Activated CD4-positive, alpha-beta T cell treated with anti-CD3 and anti-CD28 coated beads, Interleukin-2, amount 10 ng/mL, durations not matched to agents 24 days and 14 days (primary cell): ENCODE measurements around the gene NANOS3. TPM values are rescaled to one million over a fixed set of nuclear protein-coding genes. Genes with fewer than 3 reads are reported as not detected.

Experiments used
- DNase-seq: peaks from one replicate; pipeline ENCODE4 v3.0.0; 2022
- H3K27ac Mint-ChIP-seq: one replicate; pipeline ENCODE4 v1.8.0; 2022; ENCODE audit warnings: mild to moderate bottlenecking, mixed read lengths
- H3K27me3 Mint-ChIP-seq: one replicate; pipeline ENCODE4 v1.8.0; 2022; ENCODE audit warnings: mixed read lengths
- H3K36me3 Mint-ChIP-seq: one replicate; pipeline ENCODE4 v1.8.0; 2022; ENCODE audit warnings: low read depth, mild to moderate bottlenecking, mixed read lengths
- H3K4me1 Mint-ChIP-seq: one replicate; pipeline ENCODE4 v1.8.0; 2021; ENCODE audit warnings: mixed read lengths
- H3K4me3 Mint-ChIP-seq: one replicate; pipeline ENCODE4 v1.8.0; 2022; ENCODE audit warnings: mild to moderate bottlenecking, moderate library complexity, mixed read lengths
- H3K9me3 Mint-ChIP-seq: one replicate; pipeline ENCODE4 v1.8.0; 2021; ENCODE audit warnings: mixed read lengths
- intact Hi-C: fragments of 100-400 bp; cut with micrococcal nuclease; formaldehyde crosslinking; loops from one replicate; pipeline ENCODE4 v1.15.1; 2023
- total RNA-seq: library from RNA; stranded (reverse); gene quantifications from 2 replicates; pipeline ENCODE4 v1.2.3, GENCODE V29; 2022

Gene NANOS3
- total RNA-seq, 1 donor from 2014 or later: 1.4 TPM

DNA sequence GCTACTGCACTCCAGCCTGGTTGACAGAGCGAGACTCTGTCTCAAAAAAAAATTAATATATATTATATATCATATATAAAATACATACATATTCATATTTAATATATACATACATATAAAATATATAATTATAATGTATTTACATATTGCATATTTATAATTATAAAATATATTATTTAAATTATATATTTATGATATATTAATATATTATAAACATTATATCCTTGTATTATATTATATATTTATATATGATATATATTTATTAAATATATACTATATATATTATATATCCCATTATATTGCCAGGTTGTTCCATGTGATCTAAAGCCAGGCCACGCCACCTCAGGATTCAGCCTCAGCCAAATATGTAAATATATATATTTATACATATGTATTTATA is 19.3 kb downstream of the NANOS3 start:
- Mint-ChIP-seq H3K27ac (no peak overlapping the region), H3K9me3 (no peaks in the 10 kb centered on the region), H3K4me3 (no peak overlapping the region), H3K36me3 (peaks cover 5% of the 10 kb centered on the region), H3K4me1 (no peaks in the 10 kb centered on the region), H3K27me3 (no peaks in the 10 kb centered on the region)
- no peak for DNase-seq
- intact Hi-C loops: no loop called here

DNA sequence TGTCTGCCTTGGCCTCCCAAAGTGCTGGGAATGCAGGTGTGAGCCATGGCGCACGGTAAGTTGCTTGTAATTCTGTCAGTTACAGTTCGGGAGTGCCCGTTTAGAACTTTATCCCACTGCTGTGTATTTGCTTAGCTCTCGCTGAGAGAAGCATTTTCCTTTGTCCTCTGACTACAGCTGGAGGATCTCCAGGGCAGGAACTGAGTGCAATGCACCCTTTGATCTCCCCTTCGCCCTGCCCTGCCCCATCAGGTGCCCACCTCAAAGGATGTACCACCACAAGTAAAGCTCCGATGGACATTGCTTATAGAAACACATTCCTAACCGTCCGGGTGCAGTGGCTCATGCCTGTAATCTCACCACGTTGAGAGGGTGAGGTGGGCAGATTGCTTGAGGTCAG is 22.5 kb downstream of the NANOS3 start:
- intact Hi-C loops: no loop called here
- no peaks in the 10 kb centered on the region for H3K27me3 Mint-ChIP-seq
- no peaks in the 10 kb centered on the region for H3K36me3 Mint-ChIP-seq
- H3K9me3 Mint-ChIP-seq: no peaks in the 10 kb centered on the region
- H3K4me1 Mint-ChIP-seq: peaks cover 2% of the 10 kb centered on the region
- no peak overlapping the region for H3K27ac Mint-ChIP-seq
- no peak overlapping the region for H3K4me3 Mint-ChIP-seq
- no peak for DNase-seq

DNA sequence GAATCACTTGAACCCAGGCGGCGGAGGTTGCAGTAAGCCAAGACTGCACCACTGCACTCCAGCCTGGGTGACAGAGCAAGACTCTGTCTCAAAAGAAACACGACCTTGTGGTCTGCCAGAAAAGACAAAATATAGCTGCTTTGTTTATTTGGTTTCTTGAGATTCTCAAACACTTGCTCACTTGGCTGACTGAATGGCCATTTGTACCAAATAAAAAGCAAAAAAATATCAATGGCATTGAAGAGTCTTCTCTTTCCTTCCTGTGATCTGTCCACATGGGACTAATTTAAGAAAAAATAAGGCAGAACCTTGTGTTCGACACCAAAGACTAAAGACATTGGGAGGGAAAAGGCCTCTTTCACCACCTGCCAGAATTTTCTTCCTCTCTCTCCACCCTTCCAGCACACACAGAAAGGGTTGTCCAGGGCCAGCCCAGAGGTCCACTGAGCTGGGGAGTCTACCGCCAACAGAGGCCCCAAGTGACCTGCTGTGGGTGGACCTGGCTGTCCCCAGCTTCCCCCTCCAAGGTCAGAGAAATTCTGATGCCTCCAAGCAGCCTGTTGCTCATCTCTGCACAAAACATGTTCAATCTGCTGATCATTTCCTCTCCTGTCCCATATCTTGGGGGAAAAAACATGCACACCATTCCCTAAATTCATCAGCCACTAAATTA is 23.1 kb downstream of the NANOS3 start:
- intact Hi-C loops: no loop called here

GRCh38 chr19:13902993-13903555 is 26.1 kb downstream of the NANOS3 start:
- peaks cover 15% of the 10 kb centered on the region for H3K4me1 Mint-ChIP-seq
- H3K27me3 Mint-ChIP-seq: no peaks in the 10 kb centered on the region
- peak; percentile 75 for DNase-seq
- intact Hi-C loops: no loop called here
- no peak overlapping the region for H3K27ac Mint-ChIP-seq
- H3K9me3 Mint-ChIP-seq: no peaks in the 10 kb centered on the region
- peaks cover 1% of the 10 kb centered on the region for H3K36me3 Mint-ChIP-seq
- H3K4me3 Mint-ChIP-seq: no peak overlapping the region

More for the DNA sequence above, 23.1 kb downstream of the NANOS3 start:
- H3K4me1 Mint-ChIP-seq: peaks cover 5% of the 10 kb centered on the region
- peaks cover 1% of the 10 kb centered on the region for H3K36me3 Mint-ChIP-seq
- H3K4me3 Mint-ChIP-seq: no peak overlapping the region
- no peaks in the 10 kb centered on the region for H3K27me3 Mint-ChIP-seq
- DNase-seq: no peak
- no peaks in the 10 kb centered on the region for H3K9me3 Mint-ChIP-seq
- H3K27ac Mint-ChIP-seq: no peak overlapping the region

GRCh38 chr19:13905634-13906520 is 28.9 kb downstream of the NANOS3 start, which contains the start of the genes BRME1 and CC2D1A:
BRME1 (minus strand) TSS chr19:13906117; CDS start chr19:13904892, 1,225 bp downstream.
CC2D1A (plus strand) TSS chr19:13906201; CDS start chr19:13906442, 241 bp downstream.
- no peaks in the 10 kb centered on the region for H3K9me3 Mint-ChIP-seq
- H3K27me3 Mint-ChIP-seq: no peaks in the 10 kb centered on the region
- H3K4me1 Mint-ChIP-seq: peaks cover 15% of the 10 kb centered on the region

DNA sequence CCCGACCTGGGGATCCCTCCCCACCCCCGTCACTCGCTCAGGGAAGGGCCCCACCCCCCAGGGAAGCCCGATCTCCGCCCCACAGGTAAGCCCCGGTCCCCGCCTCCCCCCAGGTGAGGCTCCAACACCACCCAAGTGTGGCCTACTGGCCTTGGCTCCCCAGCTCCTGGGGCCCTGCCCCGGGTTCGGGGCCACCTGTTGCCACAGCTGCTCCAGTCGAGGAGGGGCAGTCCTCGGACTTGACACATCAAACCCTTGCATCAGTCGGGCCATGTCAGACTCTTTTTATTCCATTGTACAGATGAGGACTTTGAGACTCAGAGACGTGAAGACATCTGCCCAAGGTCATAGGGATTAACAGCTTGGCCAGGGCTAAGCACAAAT is 29.6 kb downstream of the NANOS3 start:
- Mint-ChIP-seq H3K4me1 (peaks cover 15% of the 10 kb centered on the region), H3K27ac (peak overlapping the region; percentile 76)

More at GRCh38 chr19:13905634-13906520, 28.9 kb downstream of the NANOS3 start, which contains the start of the genes BRME1 and CC2D1A:
- peak within 1 kb of the TSS; percentile 94 for H3K27ac Mint-ChIP-seq
- H3K36me3 Mint-ChIP-seq: peaks cover 11% of the 10 kb centered on the region
- peak within 1 kb of the TSS; percentile 84 for H3K4me3 Mint-ChIP-seq
- intact Hi-C loops: loop anchor here (1.0 to 2.0 kb wide), 3 partner anchors 25 to 100 kb away; partner anchors contain the start of genes DCAF15 and RFX1
- DNase-seq: peak; percentile 99

DNA sequence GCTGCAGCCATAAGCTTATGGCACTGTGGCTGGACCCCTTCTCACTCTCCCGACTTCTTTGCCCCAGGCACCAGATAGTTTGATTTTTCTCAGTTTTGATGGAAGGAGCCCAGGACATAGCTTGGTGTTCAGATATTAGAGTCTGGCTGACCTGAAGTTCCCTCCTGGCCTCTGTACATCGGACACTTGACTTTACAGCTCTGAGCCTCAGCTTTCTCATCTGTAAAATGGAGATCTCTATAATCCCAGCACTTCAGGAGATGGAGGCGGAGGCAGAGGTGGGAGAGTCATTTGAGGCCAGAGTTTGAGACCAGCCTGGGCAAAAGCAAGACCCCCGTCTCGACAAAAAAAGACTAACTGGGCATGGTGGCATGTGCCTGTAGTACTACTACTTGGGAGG is 30.0 kb downstream of the NANOS3 start:
- Mint-ChIP-seq H3K9me3 (no peaks in the 10 kb centered on the region), H3K4me1 (peaks cover 15% of the 10 kb centered on the region), H3K27me3 (no peaks in the 10 kb centered on the region), H3K4me3 (peak overlapping the region; percentile 84), H3K36me3 (peaks cover 16% of the 10 kb centered on the region), H3K27ac (peak overlapping the region; percentile 76)
- intact Hi-C loops: loop anchor here (1.0 to 2.0 kb wide), 3 partner anchors 26 to 99 kb away; partner anchors contain the start of genes DCAF15 and RFX1
- DNase-seq: no peak

More for the DNA sequence above, 29.6 kb downstream of the NANOS3 start:
- no peak for DNase-seq
- H3K36me3 Mint-ChIP-seq: peaks cover 15% of the 10 kb centered on the region
- peak overlapping the region; percentile 84 for H3K4me3 Mint-ChIP-seq
- no peaks in the 10 kb centered on the region for H3K9me3 Mint-ChIP-seq
- H3K27me3 Mint-ChIP-seq: no peaks in the 10 kb centered on the region
- intact Hi-C loops: loop anchor here (1.0 to 2.0 kb wide), 3 partner anchors 26 to 100 kb away; partner anchors contain the start of genes DCAF15 and RFX1

DNA sequence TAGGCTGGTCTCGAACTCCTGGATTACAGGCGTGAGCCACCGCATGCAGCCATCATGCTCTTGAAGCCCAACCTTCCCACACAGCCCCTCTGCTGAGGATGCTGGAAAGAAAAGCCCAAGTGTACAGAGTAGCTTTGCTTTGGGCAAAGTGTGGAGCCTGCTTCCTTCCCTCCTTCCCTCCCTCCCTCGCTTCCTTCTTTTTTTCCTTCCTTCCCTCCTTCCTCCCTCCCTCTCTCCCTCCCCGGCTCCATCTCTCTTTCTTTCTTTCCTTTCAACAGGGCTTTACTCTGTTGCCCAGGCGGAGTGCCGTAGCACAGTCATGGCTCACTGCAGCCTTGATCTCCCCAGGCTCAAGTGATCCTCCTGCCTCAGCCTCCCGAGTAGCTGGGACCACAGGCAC is 31.7 kb downstream of the NANOS3 start:
- no peaks in the 10 kb centered on the region for H3K27me3 Mint-ChIP-seq
- H3K27ac Mint-ChIP-seq: no peak overlapping the region
- H3K4me3 Mint-ChIP-seq: no peak overlapping the region
- DNase-seq: no peak
- intact Hi-C loops: no loop called here
- H3K4me1 Mint-ChIP-seq: peaks cover 15% of the 10 kb centered on the region
- no peaks in the 10 kb centered on the region for H3K9me3 Mint-ChIP-seq
- H3K36me3 Mint-ChIP-seq: peaks cover 19% of the 10 kb centered on the region

- H3K27ac Mint-ChIP-seq: no peak overlapping the region
- peaks cover 19% of the 10 kb centered on the region for H3K36me3 Mint-ChIP-seq
- DNase-seq: no peak
- H3K27me3 Mint-ChIP-seq: no peaks in the 10 kb centered on the region
- no peak overlapping the region for H3K4me3 Mint-ChIP-seq
- H3K4me1 Mint-ChIP-seq: peaks cover 13% of the 10 kb centered on the region
- no peaks in the 10 kb centered on the region for H3K9me3 Mint-ChIP-seq
- intact Hi-C loops: no loop called here
Observed at GRCh38 chr19:13909430-13909829, 32.5 kb downstream of the NANOS3 start.

GRCh38 chr19:13913352-13913751 is 36.4 kb downstream of the NANOS3 start:
- DNase-seq: no peak
- Mint-ChIP-seq H3K4me1 (no peaks in the 10 kb centered on the region), H3K9me3 (no peaks in the 10 kb centered on the region), H3K27me3 (no peaks in the 10 kb centered on the region), H3K36me3 (peaks cover 27% of the 10 kb centered on the region), H3K4me3 (no peak overlapping the region), H3K27ac (no peak overlapping the region)
- intact Hi-C loops: no loop called here

- Mint-ChIP-seq H3K9me3 (no peaks in the 10 kb centered on the region), H3K4me3 (no peak overlapping the region), H3K27ac (no peak overlapping the region), H3K4me1 (no peaks in the 10 kb centered on the region), H3K27me3 (no peaks in the 10 kb centered on the region), H3K36me3 (peaks cover 35% of the 10 kb centered on the region)
- intact Hi-C loops: no loop called here
- no peak for DNase-seq
Observed at GRCh38 chr19:13914777-13915176, 37.8 kb downstream of the NANOS3 start.

DNA sequence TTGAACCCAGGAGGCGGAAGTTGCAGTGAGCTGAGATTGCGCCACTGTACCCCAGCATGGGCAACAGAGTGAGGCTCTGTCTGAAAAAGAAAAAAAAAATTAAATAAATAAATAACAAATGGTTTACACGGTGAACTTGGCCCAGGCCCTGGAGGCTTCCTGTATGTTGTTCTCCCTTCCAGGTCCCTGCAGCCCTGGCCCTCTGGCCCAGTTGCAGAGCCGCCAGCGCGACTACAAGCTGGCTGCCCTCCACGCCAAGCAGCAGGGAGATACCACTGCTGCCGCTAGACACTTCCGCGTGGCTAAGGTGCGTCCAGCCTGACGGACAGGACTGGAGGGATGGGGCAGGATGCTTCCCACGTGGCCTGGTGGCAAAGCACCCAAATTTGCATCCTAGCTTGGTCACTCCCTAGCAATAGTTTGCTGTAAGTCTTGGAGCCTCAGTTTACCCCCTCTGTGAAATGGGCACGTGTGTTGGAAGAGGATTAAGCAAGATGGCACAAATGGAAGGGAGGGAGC is 41.0 kb downstream of the NANOS3 start:
- no peaks in the 10 kb centered on the region for H3K4me1 Mint-ChIP-seq
- DNase-seq: no peak
- intact Hi-C loops: no loop called here
- H3K36me3 Mint-ChIP-seq: peaks cover 48% of the 10 kb centered on the region
- H3K27ac Mint-ChIP-seq: no peak overlapping the region
- H3K4me3 Mint-ChIP-seq: no peak overlapping the region
- peaks cover 7% of the 10 kb centered on the region for H3K9me3 Mint-ChIP-seq
- H3K27me3 Mint-ChIP-seq: no peaks in the 10 kb centered on the region

DNA sequence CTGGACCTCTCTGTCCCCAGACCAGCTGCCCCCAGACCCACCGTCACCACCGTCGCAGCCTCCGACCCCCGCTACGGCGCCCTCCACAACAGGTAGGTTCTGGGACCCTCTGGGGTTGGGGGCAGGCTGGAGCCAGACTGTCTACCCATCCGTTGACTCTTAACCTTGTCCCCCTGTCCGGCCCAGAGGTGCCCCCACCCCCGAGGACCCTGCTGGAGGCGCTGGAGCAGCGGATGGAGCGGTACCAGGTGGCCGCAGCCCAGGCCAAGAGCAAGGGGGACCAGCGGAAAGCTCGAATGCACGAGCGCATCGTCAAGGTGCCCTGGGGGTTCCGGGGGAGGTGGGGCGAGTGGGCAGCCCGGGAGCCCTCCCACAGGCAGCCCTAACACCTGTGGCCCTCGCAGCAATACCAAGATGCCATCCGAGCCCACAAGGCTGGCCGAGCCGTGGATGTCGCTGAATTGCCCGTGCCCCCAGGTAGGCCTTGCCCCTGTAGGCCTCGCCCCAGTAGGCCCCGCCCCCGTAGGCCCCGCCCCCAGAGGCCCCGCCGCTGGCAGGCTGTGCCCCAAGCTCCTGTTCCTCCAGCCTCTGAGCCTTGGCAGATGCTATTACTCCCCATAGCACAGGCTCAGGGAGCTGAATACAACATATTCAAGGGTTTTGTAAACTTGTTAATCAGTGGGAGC is 41.9 kb downstream of the NANOS3 start:
- no peak for DNase-seq
- Mint-ChIP-seq H3K36me3 (peaks cover 53% of the 10 kb centered on the region), H3K9me3 (peaks cover 7% of the 10 kb centered on the region), H3K4me1 (no peaks in the 10 kb centered on the region), H3K27ac (no peak overlapping the region), H3K27me3 (no peaks in the 10 kb centered on the region), H3K4me3 (no peak overlapping the region)
- intact Hi-C loops: no loop called here
